GM19035 (cell line): ENCODE measurements around the gene REEP3.
"Not testable (repeated sequence)": the region's sequence is repeated elsewhere in the genome, so short reads cannot be mapped to it uniquely, and the experiment has no call there.

Source experiments
- ATAC-seq: cut with Tn5 transposase; IDR thresholded peaks from one replicate; pipeline ENCODE4 v1.9.1; 2021; ENCODE audit not compliant: unreplicated experiment

Gene REEP3

GRCh38 chr10:63661347-63661746, 140.1 kb downstream of the REEP3 start:
- no peak for ATAC-seq

GRCh38 chr10:63664341-63664885, 143.2 kb downstream of the REEP3 start:
- ATAC-seq = no peak

GRCh38 chr10:63665006-63665580, 143.9 kb downstream of the REEP3 start:
- ATAC-seq = not testable (repeated sequence)

GRCh38 chr10:63665670-63666134, 144.5 kb downstream of the REEP3 start:
- no peak for ATAC-seq

- peak; percentile 79 for ATAC-seq
These were observed 145.7 kb downstream of the REEP3 start for GRCh38 chr10:63666836-63667383.

GRCh38 chr10:63667596-63668480, 146.6 kb downstream of the REEP3 start:
- no peak for ATAC-seq

- ATAC-seq = no peak
These were observed 149.2 kb downstream of the REEP3 start for GRCh38 chr10:63670291-63670898.

GRCh38 chr10:63671317-63671937, 150.2 kb downstream of the REEP3 start:
- ATAC-seq = no peak

- ATAC-seq = no peak
These were observed 151.3 kb downstream of the REEP3 start for GRCh38 chr10:63672491-63672890.

- no peak for ATAC-seq
These were observed 152.0 kb downstream of the REEP3 start for GRCh38 chr10:63673246-63673645.

GRCh38 chr10:63673846-63674245, 152.6 kb downstream of the REEP3 start:
- no peak for ATAC-seq
